ENCODE data around the gene KRT20.

Gene KRT20

GRCh38 chr17:40866838-40867237 lies 18.2 kb downstream of the KRT20 start, which contains the start of gene KRT12:
Gene KRT12 (minus strand): TSS chr17:40867223. CDS start chr17:40867186, 37 bp downstream.
- Histone ChIP-seq H4K20me1 (ENCODE audit: insufficient read depth, low read length) (no peaks in the 10 kb centered on the region), H2AFZ (ENCODE audit: low read depth, low read length) (no peak within 1 kb of the TSS), H3K27ac (ENCODE audit: low read length) (no peak within 1 kb of the TSS), H3K4me1 (ENCODE audit: insufficient read depth, low read length) (no peaks in the 10 kb centered on the region), H3K9me3 (ENCODE audit: insufficient read depth, low read length, severe bottlenecking) (no peaks in the 10 kb centered on the region), H3K4me3 (ENCODE audit: low read depth in 1 of 2, low read length in 2 of 2) (no peak within 1 kb of the TSS), H3K4me2 (ENCODE audit: insufficient read depth, low read length) (no peak within 1 kb of the TSS), H3K27me3 (ENCODE audit: insufficient read depth, low read length, poor library complexity) (peaks cover 18% of the 10 kb centered on the region), H3K79me2 (ENCODE audit: insufficient read depth, low read length) (no peaks in the 10 kb centered on the region), H3K36me3 (ENCODE audit: insufficient read depth, low read length) (no peaks in the 10 kb centered on the region), H3K9ac (ENCODE audit: low read depth, low read length) (no peak within 1 kb of the TSS)
- TF ChIP-seq CTCF (IDR thresholded peaks at IDR 0.05; ENCODE audit: borderline replicate concordance, extremely low read depth, low read length, poor library complexity, severe bottlenecking): no peak
- no peak for TF ChIP-seq EZH2 (IDR thresholded peaks at IDR 0.05; ENCODE audit: borderline replicate concordance, low read depth, low read length, severe bottlenecking)
- ATAC-seq (ENCODE audit: insufficient read depth, low read depth) (no peak), DNase-seq (no peak)

- H2AFZ ChIP-seq (ENCODE audit: low read depth, low read length): no peak overlapping the region
- ATAC-seq (ENCODE audit: insufficient read depth, low read depth) (no peak), DNase-seq (no peak)
- no peaks in the 10 kb centered on the region for H3K79me2 ChIP-seq (ENCODE audit: insufficient read depth, low read length)
- no peaks in the 10 kb centered on the region for H3K4me1 ChIP-seq (ENCODE audit: insufficient read depth, low read length)
- TF ChIP-seq EZH2 (IDR thresholded peaks at IDR 0.05; ENCODE audit: borderline replicate concordance, low read depth, low read length, severe bottlenecking): no peak
- TF ChIP-seq CTCF (IDR thresholded peaks at IDR 0.05; ENCODE audit: borderline replicate concordance, extremely low read depth, low read length, poor library complexity, severe bottlenecking): no peak
- H3K27me3 ChIP-seq (ENCODE audit: insufficient read depth, low read length, poor library complexity): peaks cover 20% of the 10 kb centered on the region
- H3K4me2 ChIP-seq (ENCODE audit: insufficient read depth, low read length): no peak overlapping the region
- H3K4me3 ChIP-seq (ENCODE audit: low read depth in 1 of 2, low read length in 2 of 2): no peak overlapping the region
- H3K9ac ChIP-seq (ENCODE audit: low read depth, low read length): no peak overlapping the region
- no peaks in the 10 kb centered on the region for H3K9me3 ChIP-seq (ENCODE audit: insufficient read depth, low read length, severe bottlenecking)
- H3K27ac ChIP-seq (ENCODE audit: low read length): no peak overlapping the region
- no peaks in the 10 kb centered on the region for H3K36me3 ChIP-seq (ENCODE audit: insufficient read depth, low read length)
- H4K20me1 ChIP-seq (ENCODE audit: insufficient read depth, low read length): no peaks in the 10 kb centered on the region
These were observed 20.2 kb downstream of the KRT20 start for GRCh38 chr17:40864661-40865390.

GRCh38 chr17:40862985-40863733 lies 21.9 kb downstream of the KRT20 start:
- Histone ChIP-seq H3K4me2 (ENCODE audit: insufficient read depth, low read length) (no peak overlapping the region), H3K79me2 (ENCODE audit: insufficient read depth, low read length) (no peaks in the 10 kb centered on the region), H3K36me3 (ENCODE audit: insufficient read depth, low read length) (no peaks in the 10 kb centered on the region), H3K9me3 (ENCODE audit: insufficient read depth, low read length, severe bottlenecking) (no peaks in the 10 kb centered on the region), H3K4me1 (ENCODE audit: insufficient read depth, low read length) (no peaks in the 10 kb centered on the region), H3K4me3 (ENCODE audit: low read depth in 1 of 2, low read length in 2 of 2) (no peak overlapping the region), H4K20me1 (ENCODE audit: insufficient read depth, low read length) (no peaks in the 10 kb centered on the region), H3K9ac (ENCODE audit: low read depth, low read length) (no peak overlapping the region), H3K27me3 (ENCODE audit: insufficient read depth, low read length, poor library complexity) (peaks cover 20% of the 10 kb centered on the region), H2AFZ (ENCODE audit: low read depth, low read length) (no peak overlapping the region), H3K27ac (ENCODE audit: low read length) (no peak overlapping the region)
- DNase-seq (no peak), ATAC-seq (ENCODE audit: insufficient read depth, low read depth) (no peak)
- TF ChIP-seq EZH2 (IDR thresholded peaks at IDR 0.05; ENCODE audit: borderline replicate concordance, low read depth, low read length, severe bottlenecking) (no peak), CTCF (IDR thresholded peaks at IDR 0.05; ENCODE audit: borderline replicate concordance, extremely low read depth, low read length, poor library complexity, severe bottlenecking) (no peak)
